Kidney (tissue), 14 donors: ENCODE data around the gene GK. TPM values are rescaled to one million over a fixed set of nuclear protein-coding genes. Genes with fewer than 3 reads are reported as not detected.
A peak's percentile ranks its signal among the peaks of the same experiment; 100 is the strongest.

Experiments
- DNase-seq, 5 donors: peaks; one replicate each; pipeline ENCODE4 v3.0.0-alpha.2; 2013 to 2020
- FAIRE-seq: peaks from 2 replicates; lab custom pipeline; 2012; peaks lifted over from hg19 to GRCh38; lab: Jason Lieb, UNC
- H3K27ac ChIP-seq, 2 donors: one replicate each; pipeline ENCODE4 v1.7.0; 2013; ENCODE audit warnings: low read depth in 2 of 2, low read length in 2 of 2, inconsistent platforms in 1 of 2
- H3K27me3 ChIP-seq: one replicate; pipeline ENCODE4 v1.7.1; 2013; ENCODE audit warnings: low read length, inconsistent platforms; ENCODE audit not compliant: control insufficient read depth, insufficient read depth
- H3K36me3 ChIP-seq, 3 donors: one replicate each; pipeline versions ENCODE4 v1.7.0 to v1.7.1; 2013; ENCODE audit warnings: low read length in 3 of 3, control low read depth in 1 of 3, inconsistent platforms in 1 of 3; ENCODE audit not compliant: insufficient read depth in 3 of 3, control insufficient read depth in 2 of 3
- H3K4me1 ChIP-seq, 3 donors: one replicate each; pipeline versions ENCODE4 v1.7.0 to v1.7.1; 2013; ENCODE audit warnings: low read length in 3 of 3, inconsistent platforms in 1 of 3, low read depth in 1 of 3; ENCODE audit not compliant: control insufficient read depth in 2 of 3, insufficient read depth in 2 of 3
- H3K4me3 ChIP-seq, 3 donors: one replicate each; pipeline versions ENCODE4 v1.7.0 to v1.8.1; 2013; ENCODE audit warnings: low read length in 3 of 3, control low read depth in 1 of 3, inconsistent platforms in 1 of 3
- H3K9ac ChIP-seq, 3 donors: one replicate each; pipeline versions ENCODE4 v1.7.0 to v1.7.1; 2013; ENCODE audit warnings: low read length in 3 of 3, control low read depth in 1 of 3, inconsistent platforms in 1 of 3
- H3K9me3 ChIP-seq, 3 donors: one replicate each; pipeline versions ENCODE4 v1.7.0 to v1.7.1; 2013; ENCODE audit warnings: low read length in 3 of 3, control low read depth in 1 of 3, inconsistent platforms in 1 of 3; ENCODE audit not compliant: control insufficient read depth in 2 of 3, insufficient read depth in 1 of 3
- intact Hi-C: fragments of 100-400 bp; cut with DNase I; formaldehyde crosslinking; loops from one replicate; pipeline ENCODE4 v1.11.1; 2022
- polyA plus RNA-seq: library from polyadenylated mRNA; stranded (reverse); fragments of 350-450 nt; fragmentation: Illumina TruSeq; extraction: RNeasy Lipid Tissue Mini Kit (QIAGEN cat#74804); gene quantifications from one replicate; pipeline ENCODE4 v1.2.3, GENCODE V29; 2014; ENCODE audit warnings: low read depth, low replicate concordance; ENCODE audit not compliant: insufficient read depth
- total RNA-seq: library from RNA; stranded (reverse); fragmentation: NEBNext Ultra II Directional; extraction: Animal tissue kit (Norgen Biotek cat#: 25700); gene quantifications from one replicate; pipeline ENCODE4 v1.2.1, GENCODE V29; 2021
- TF ChIP-seq, protein P1 (sequence below): IDR thresholded peaks from 3 replicates; pipeline ENCODE4 v1.5.1; 2012; ENCODE audit warnings: mild to moderate bottlenecking, moderate library complexity, borderline replicate concordance; ENCODE audit not compliant: insufficient read depth; ENCODE audit errors: extremely low read depth
- donor health status: control.
- donor health status: control.
- donor health status: control.
- donor health status: control.
- donor health status: control.
- donor health status: DM: yes; HTN: yes; CAD: no.
- donor health status: Normal renal cell carcinoma (clear cell type).

GK gene
- total and polyA plus RNA-seq, 2 donors from 2014 or later: 12.5 to 73.8 TPM

DNA sequence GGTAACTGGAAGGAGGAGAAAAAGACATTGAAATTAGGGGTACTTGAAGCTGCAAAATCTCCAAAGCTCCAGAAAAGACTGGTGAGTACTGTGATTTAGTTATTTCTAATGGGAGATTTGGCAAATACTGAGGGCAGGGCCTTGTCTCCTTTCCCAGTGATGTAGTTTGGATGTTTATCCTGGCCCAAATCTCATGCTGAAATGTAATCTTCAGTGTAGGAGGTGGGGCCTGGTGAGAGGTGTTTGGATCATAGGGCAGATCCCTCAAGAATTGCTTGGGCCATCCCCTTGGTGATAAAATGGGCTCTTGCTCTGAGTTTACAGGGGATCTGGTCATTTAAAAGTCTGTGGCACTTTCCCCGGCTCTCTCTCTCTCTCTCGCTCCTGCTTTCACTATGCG is 33.1 kb upstream of the GK start:
- Histone ChIP-seq H3K27ac (no peak overlapping the region), H3K36me3 (no peaks in the 10 kb centered on the region), H3K9me3 (no peaks in the 10 kb centered on the region), H3K27me3 (no peaks in the 10 kb centered on the region), H3K9ac (no peak overlapping the region), H3K4me1 (no peaks in the 10 kb centered on the region), H3K4me3 (no peak overlapping the region)
- no peak for FAIRE-seq
- TF ChIP-seq, protein P1, sequence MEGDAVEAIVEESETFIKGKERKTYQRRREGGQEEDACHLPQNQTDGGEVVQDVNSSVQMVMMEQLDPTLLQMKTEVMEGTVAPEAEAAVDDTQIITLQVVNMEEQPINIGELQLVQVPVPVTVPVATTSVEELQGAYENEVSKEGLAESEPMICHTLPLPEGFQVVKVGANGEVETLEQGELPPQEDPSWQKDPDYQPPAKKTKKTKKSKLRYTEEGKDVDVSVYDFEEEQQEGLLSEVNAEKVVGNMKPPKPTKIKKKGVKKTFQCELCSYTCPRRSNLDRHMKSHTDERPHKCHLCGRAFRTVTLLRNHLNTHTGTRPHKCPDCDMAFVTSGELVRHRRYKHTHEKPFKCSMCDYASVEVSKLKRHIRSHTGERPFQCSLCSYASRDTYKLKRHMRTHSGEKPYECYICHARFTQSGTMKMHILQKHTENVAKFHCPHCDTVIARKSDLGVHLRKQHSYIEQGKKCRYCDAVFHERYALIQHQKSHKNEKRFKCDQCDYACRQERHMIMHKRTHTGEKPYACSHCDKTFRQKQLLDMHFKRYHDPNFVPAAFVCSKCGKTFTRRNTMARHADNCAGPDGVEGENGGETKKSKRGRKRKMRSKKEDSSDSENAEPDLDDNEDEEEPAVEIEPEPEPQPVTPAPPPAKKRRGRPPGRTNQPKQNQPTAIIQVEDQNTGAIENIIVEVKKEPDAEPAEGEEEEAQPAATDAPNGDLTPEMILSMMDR: no peak
- DNase-seq: no peak
- intact Hi-C loops: no loop called here

DNA sequence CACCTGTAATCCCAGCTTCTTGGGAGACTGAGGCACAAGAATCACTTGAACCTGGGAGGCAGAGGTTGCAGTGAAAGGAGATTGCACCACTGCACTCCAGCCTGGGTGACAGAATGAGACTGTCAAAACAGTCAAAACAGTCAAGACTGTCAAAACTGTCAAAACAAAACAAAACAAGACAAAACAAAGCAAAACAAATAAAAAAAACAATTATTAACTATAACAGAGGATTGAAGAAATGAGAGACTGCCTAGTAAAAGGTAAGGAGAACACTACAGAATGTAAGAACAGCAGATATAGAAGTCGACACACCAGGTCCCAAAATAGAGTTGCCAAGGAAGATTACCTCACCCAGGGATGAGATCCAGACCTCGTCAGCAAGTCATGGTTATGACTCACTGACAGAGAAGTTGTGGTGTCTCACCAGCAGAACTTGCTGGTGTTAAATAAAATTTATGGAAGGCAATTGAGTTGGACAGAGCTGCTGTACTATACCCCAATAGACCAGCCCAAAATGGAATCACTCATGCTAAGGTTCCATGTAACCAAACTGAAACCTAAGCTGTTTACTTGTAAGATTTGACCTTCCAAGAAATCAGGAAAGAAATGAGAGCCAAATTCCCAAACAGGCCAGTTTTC is 32.1 kb upstream of the GK start:
- TF ChIP-seq, protein P1: no peak
- H3K9ac ChIP-seq: no peak overlapping the region
- intact Hi-C loops: no loop called here
- H3K4me1 ChIP-seq: no peaks in the 10 kb centered on the region
- peak; percentile 69 for FAIRE-seq
- no peaks in the 10 kb centered on the region for H3K9me3 ChIP-seq
- DNase-seq: no peak
- H3K27ac ChIP-seq: no peak overlapping the region
- H3K36me3 ChIP-seq: no peaks in the 10 kb centered on the region
- H3K27me3 ChIP-seq: no peaks in the 10 kb centered on the region
- H3K4me3 ChIP-seq: no peak overlapping the region

DNA sequence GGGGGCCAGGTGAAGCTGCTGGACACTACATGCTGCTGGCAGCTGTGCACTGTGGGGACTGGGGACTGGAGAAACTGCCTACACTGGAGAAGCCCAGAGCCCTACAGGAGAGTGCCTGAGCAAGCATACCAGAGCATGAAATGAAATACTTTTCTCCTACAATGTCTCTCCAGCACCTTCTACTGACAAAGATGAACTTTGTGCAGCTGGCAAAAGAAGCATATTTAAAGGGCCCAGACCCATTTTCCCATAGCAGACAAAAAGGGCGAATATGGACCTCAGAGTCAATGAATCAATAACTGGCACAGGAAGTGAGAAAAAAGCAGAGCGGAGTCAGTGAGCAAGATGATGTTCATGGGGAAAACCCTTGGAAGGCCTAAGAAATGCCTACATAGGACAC is 30.9 kb upstream of the GK start:
- Histone ChIP-seq H3K4me1 (peaks cover 0 to 3% (median 0%) of the 10 kb centered on the region in 3 donors), H3K4me3 (no peak overlapping the region), H3K27me3 (no peaks in the 10 kb centered on the region), H3K36me3 (no peaks in the 10 kb centered on the region), H3K27ac (no peak overlapping the region), H3K9ac (no peak overlapping the region), H3K9me3 (no peaks in the 10 kb centered on the region)
- FAIRE-seq (no peak), DNase-seq (no peak)
- TF ChIP-seq, protein P1: no peak
- intact Hi-C loops: no loop called here
